Hematopoietic multipotent progenitor cell (in vitro differentiated cells): Measurements from ENCODE around the gene CCN6. TPM values are rescaled to one million over a fixed set of nuclear protein-coding genes. Genes with fewer than 3 reads are reported as not detected.

ENCODE experiments used
- DNase-seq, 3 donors: peaks; one replicate each; pipeline ENCODE4 v3.0.0-alpha.2; 2011 to 2015; ENCODE audit warnings: low read depth in 2 of 3, low spot score in 2 of 3
- total RNA-seq: library from RNA; depleted of rRNA; stranded (reverse); fragments of >200 nt; gene quantifications from one replicate; pipeline ENCODE4 v1.2.3, GENCODE V29; 2012

The CCN6 gene
- total RNA-seq, 1 donor: not detected

- DNase-seq: no peak
Measured at GRCh38 chr6:112109262-112109661, 55.4 kb downstream of the CCN6 start.

- no peak for DNase-seq
Measured at GRCh38 chr6:112113431-112113830, 59.5 kb downstream of the CCN6 start.

- DNase-seq: no peak
Measured at GRCh38 chr6:112113918-112114317, 60.0 kb downstream of the CCN6 start.

GRCh38 chr6:112114577-112115223, 60.8 kb downstream of the CCN6 start:
- no peak for DNase-seq

GRCh38 chr6:112116221-112116620, 62.3 kb downstream of the CCN6 start:
- DNase-seq: no peak

GRCh38 chr6:112117554-112117953, 63.6 kb downstream of the CCN6 start:
- DNase-seq: peak in 2 of 3 donors; percentile 36 to 59

- DNase-seq: no peak
Measured at GRCh38 chr6:112118034-112118433, 64.1 kb downstream of the CCN6 start.

Other genes with a start within 250 kb of the CCN6 start
- 20.2 TPM for gene FYN, start 180.7 kb upstream of the CCN6 start, total RNA-seq
- gene TUBE1, start 33.4 kb downstream of the CCN6 start, total RNA-seq: 11.6 TPM
- 5.1 TPM for gene FAM229B, start 33.5 kb downstream of the CCN6 start, total RNA-seq
- 0.54 TPM for gene LAMA4, start 200.5 kb downstream of the CCN6 start, total RNA-seq